Stimulated activated CD4-positive, alpha-beta T cell treated with anti-CD3 and anti-CD28 coated beads, Interleukin-12 subunit alpha, Interleukin-12 subunit beta, amount 100 ng/mL, for 48 hours (primary cell): ENCODE results near the gene CTNNA1.
"Not testable (repeated sequence)": the region's sequence is repeated elsewhere in the genome, so short reads cannot be mapped to it uniquely, and the experiment has no call there.

Experiments
- DNase-seq, 3 donors: peaks; one replicate each; pipeline ENCODE4 v3.0.0-alpha.2; 2020; ENCODE audit warnings: low read depth in 2 of 3, low spot score in 1 of 3

The CTNNA1 gene

GRCh38 chr5:138752951-138753793, at the start of gene CTNNA1:
CTNNA1 (plus strand) TSS chr5:138753425; CDS start chr5:138781925, 28,500 bp downstream.
- DNase-seq: peak; percentile 14 to 55 (median 45)

- not testable (repeated sequence) for DNase-seq
Measured at GRCh38 chr5:138703777-138704176, 49.4 kb upstream of the CTNNA1 start.

DNA sequence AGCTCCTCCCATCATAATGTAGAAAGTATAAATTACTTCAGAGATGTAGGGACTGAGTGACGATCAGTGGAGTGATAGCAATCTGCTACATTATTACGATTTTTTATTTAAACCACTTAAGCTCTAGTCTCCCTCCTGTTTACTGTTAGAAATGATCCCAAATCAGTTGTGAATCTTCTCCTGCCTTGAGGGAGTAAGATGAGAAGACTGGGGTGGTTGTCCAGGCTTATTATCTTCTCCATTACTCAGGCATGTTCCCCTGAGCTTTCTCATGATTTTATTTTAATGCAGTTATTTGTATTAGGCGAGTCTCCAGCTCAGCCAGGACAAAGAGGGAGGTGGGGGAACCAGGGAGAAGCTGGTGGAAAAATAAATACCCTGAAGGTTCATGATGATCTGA, 48.2 kb upstream of the CTNNA1 start:
- DNase-seq: no peak

- no peak for DNase-seq
Measured at GRCh38 chr5:138705567-138705966, 47.7 kb upstream of the CTNNA1 start.

DNA sequence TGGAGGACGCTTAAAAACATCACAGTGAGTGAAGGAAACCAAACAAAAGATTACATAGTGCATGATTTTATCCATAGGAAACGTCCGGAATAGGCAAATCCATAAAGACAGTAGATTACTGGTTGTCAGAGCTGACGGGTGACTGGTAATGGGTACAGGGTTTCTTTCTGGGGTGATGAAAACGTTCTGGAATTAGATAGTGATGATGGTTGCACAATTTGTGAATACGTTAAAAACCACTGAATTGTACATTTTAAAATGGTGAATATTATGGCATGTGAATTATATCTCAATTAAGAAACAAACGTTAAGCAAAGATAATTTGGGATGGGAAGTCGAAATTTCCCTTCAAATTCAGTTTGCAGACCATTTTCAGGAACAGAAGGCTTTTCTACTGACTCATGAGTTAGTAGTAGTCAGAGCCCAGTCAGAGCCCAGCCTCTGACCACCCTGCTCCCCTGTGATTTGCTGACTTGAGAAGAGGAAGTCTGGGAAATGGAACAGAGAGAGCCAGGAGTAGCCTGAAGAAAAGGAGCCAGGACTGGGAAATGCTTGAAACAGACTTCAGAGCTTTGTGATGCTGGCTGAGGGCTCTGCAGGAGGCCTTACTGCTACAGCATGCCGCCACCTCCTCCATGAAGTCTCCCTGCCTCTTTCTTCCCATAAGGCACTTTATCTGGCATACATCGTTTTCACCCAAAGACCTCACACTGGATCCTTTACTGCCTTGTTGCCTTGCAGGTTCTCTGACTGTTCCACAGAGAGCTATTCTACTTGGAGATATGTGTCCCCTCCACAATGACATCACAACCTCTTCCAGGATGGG, 46.4 kb upstream of the CTNNA1 start:
- no peak for DNase-seq

DNA sequence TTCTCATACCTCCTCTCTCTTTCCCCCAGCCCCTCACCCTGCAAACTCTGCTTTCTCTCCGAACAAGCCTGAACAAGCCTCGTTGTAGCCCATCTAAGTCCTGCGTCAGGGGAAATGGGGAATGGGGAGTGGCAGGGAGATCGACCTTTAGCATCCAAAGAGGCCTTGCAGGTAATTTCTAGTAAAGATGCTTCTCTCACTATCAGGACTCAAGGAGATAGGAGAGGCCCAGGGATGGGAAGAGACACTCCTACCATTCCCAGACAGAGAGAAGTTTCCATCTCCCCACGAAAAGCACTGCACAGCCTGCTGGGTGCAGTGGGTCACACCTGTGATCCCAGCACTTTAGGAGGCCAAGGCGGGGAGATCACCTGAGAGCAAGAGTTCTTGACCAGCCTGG, 44.4 kb upstream of the CTNNA1 start:
- no peak for DNase-seq

DNA sequence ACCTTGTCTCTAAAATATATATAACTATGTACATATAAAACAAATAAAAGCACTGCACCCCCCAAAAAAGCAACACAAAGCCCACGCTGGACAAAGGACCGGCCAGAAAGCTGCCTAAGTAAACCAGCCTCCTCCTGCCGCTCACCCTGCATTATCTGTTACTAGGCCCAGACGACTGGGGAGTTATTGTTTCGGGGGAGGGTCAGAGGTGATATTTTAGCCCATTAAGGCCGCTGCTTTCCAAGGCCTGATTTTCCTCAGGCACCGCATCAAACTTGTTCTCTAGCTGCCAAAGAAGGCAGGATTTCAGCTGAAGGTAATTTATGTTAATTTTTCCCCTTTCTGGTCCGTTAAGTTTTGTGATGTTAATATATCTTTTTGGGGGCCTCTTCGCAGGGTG, 44.0 kb upstream of the CTNNA1 start:
- DNase-seq: no peak

DNA sequence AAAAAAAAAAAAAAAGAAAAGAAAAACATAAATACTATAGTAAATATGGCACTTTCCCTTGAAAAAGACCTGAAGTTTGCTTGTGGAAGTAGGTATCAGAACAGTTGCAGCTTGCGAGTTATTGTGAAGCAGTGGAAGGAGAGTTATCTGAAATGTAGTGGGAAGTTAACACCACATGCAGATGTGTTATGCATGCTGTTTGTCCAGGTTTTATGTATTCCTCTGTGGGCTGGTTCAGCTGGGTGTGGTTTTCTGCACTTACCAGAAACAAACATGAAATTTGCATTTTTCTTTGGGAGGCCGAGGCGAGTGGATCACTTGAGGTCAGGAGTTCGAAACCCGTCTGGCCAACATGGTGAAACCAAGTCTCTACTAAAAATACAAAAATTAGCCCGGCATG, 42.1 kb upstream of the CTNNA1 start:
- DNase-seq: no peak

DNA sequence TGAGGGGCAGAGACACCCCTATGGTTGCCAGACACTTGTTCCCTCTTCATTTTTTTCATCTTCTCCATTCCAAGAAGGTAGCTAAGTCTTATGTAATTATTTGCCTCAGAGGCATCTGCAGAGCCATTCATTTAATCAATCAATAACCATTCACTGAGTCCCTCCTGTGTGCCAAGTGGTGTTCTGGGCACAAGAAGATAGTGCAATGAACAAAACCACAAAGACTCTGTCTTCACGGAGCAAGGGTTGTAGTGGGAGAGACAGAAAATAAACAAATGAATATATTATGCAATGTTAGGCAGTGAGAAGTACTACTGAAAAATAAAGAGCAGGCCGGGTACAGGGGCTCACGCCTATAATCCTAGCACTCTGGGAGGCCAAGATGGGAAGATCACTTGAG, 41.4 kb upstream of the CTNNA1 start:
- DNase-seq: no peak

GRCh38 chr5:138712324-138712723, 40.9 kb upstream of the CTNNA1 start:
- no peak for DNase-seq

GRCh38 chr5:138712791-138713190, 40.4 kb upstream of the CTNNA1 start:
- DNase-seq: no peak

DNA sequence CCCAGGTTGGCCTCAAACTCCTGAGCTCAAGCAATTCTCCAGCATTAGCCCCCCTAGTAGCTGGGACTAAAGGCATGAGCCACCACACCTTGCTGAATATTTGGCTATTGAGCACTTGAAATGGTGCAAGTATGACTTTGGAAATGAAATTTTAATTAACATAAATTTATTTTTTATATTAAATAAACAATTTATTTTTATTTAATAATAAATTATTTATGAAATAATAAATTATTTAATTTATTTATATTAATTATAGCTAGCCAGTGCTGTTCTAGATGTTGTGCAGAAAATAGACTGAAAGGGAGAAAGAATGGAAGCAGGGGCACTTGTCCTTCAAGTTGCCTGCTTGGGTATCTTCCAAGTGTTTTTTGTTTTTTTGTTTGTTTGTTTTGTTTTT, 40.0 kb upstream of the CTNNA1 start:
- DNase-seq: no peak

- DNase-seq: no peak
Measured at GRCh38 chr5:138714694-138715093, 38.5 kb upstream of the CTNNA1 start.

GRCh38 chr5:138715931-138716432, 37.2 kb upstream of the CTNNA1 start:
- not testable (repeated sequence) for DNase-seq

DNA sequence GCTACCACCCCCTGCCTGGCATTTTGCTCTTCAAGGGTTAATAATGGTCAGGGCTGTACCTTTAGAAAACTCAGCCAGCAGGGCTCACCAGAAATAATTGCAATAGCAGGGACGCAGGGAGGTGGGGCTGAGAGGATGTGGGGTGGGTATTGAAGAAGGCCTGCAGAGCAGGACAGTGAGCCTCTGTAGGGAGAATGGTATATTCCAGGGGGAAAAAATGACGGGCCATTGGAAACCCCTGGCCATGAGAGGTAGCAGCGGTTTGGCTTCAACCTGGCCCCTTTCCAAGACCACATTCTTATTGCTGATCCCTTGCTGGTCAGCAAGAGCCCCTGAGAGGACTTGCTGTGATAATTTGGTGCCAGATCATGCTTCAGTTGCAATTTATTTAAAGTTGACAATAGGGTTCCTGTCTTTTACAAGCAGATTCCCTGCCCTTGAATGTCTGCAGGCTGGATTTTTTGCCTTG, 36.7 kb upstream of the CTNNA1 start:
- no peak for DNase-seq

DNA sequence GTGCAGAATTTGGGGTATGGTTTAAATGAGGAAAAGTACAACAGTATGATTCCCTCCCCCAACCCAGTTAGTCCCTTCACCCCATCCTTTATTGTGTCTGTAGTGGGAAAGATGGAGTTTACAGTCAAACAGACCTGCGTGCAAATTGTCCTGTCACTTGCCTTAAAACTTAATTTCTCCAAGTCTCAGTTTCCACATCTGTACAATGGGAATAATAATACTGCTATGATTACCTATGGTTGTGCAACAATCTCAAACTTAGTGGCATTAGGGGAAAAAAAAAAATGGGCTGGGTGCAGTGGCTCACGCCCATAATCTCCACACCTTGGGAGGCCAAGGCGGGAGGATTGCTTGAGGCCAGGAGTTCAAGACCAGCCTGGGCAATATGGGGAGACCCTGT, 35.8 kb upstream of the CTNNA1 start:
- no peak for DNase-seq

GRCh38 chr5:138719811-138720210, 33.4 kb upstream of the CTNNA1 start:
- DNase-seq: no peak

- DNase-seq: no peak
Measured at GRCh38 chr5:138720840-138721239, 32.4 kb upstream of the CTNNA1 start.

- no peak for DNase-seq
Measured at GRCh38 chr5:138721979-138722378, 31.2 kb upstream of the CTNNA1 start.

DNA sequence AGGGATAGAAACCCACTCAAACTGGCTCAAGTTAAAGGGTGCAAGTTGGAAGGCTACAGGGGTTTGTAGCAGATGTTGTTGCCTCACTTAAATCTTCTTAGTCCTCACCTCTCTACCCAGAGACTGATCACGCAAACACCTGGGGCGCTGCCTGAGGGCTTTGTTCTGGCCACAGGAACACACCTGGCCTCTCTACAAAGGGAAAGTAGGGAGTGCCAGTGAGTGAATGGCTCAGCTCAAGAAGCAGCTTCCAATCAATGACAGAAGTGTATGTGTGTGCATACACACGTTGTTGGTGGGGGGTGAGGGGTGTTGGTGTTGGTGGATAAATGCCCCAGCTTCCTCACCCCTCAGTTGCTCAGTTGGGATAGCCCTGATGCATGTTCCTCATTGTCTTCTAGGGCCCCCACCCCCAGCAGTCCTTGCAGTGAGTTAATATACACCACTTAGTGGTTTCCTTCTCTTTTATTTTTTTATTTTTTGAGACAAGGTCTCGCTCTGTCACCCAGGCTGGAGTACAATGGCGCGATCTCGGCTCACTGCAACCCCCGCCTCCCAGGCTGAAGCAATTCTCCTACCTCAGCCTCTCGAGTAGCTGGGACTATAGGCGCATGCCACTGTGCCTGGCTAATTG, 30.6 kb upstream of the CTNNA1 start:
- no peak for DNase-seq

DNA sequence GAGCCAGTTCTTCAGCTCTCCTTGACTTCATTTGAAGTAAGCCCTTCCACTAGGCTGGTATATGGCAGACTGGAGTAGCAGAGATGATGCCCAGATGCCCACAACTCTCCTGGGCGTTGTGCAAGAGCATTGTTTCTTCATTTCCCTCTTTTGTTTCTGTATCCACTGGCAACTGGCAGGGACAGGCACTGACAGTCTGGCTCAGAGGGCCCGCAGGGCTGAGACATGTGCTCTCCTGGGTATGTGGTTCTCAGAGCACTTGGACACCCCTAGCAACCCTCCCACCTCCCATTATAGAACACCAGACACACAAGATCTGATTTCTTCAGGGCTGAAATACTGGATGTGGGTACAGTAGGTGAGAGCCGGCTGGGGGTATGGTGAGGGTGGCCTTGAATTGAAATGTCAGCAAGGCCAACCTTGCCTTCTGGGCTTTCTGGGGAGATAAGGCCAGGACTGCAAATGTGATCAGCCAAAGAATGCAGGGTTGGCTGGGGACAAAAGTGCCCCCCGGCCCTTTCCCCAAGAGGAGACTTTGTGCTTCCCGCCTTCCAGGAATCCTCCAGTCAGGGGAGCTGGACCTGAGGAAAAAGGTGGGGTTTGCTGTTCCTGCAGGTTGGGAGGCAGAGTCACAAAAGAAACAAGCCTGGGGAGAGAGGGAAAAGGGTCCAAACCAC, 28.6 kb upstream of the CTNNA1 start:
- DNase-seq: no peak
